Measurements from ENCODE around the gene HRC.
"Not testable (repeated sequence)": the region's sequence is repeated elsewhere in the genome, so short reads cannot be mapped to it uniquely, and the experiment has no call there.

The HRC gene, protein sequence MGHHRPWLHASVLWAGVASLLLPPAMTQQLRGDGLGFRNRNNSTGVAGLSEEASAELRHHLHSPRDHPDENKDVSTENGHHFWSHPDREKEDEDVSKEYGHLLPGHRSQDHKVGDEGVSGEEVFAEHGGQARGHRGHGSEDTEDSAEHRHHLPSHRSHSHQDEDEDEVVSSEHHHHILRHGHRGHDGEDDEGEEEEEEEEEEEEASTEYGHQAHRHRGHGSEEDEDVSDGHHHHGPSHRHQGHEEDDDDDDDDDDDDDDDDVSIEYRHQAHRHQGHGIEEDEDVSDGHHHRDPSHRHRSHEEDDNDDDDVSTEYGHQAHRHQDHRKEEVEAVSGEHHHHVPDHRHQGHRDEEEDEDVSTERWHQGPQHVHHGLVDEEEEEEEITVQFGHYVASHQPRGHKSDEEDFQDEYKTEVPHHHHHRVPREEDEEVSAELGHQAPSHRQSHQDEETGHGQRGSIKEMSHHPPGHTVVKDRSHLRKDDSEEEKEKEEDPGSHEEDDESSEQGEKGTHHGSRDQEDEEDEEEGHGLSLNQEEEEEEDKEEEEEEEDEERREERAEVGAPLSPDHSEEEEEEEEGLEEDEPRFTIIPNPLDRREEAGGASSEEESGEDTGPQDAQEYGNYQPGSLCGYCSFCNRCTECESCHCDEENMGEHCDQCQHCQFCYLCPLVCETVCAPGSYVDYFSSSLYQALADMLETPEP

DNA sequence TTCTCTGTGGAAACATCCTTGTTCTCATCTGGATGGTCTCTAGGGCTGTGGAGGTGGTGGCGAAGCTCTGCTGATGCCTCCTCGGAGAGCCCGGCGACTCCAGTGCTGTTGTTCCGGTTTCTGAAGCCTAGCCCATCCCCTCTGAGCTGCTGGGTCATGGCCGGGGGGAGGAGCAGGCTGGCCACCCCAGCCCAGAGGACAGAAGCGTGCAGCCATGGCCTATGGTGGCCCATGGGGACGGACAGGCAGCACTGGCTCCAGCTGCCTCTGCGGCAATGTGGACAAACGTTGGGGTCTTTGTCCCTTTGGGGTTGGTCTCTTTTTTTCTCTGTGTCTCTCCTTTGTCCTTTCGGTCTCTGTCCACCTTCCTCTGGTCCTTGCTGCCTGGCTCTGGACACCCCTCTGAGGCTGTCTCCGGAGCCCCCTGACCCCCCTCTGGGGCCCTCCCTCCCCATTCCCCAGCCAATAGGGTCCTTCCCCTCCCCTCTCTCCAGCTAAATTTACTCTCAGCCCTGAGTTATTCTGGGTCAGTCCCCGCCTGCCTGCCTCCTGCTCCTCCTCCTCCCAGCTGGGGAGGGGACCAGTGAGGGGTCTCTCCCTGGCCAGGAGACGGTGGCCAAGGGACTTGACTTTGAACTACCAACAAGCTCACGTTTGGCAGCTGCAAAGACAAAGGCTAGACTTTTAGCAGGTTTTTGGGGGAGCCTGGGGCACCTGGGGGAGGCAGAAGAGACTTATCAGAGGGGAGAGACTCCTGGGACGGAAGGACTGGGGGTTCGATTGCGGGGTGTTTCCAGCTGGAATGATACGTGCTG lies at the start of gene HRC:
HRC (minus strand) TSS at position 392 of the 815 bp plus-strand sequence; CDS start at position 233, 159 bp downstream.
- in situ Hi-C loops (cut with MboI; ENCODE audit: low sequenced_read_pairs): no loop called here

DNA sequence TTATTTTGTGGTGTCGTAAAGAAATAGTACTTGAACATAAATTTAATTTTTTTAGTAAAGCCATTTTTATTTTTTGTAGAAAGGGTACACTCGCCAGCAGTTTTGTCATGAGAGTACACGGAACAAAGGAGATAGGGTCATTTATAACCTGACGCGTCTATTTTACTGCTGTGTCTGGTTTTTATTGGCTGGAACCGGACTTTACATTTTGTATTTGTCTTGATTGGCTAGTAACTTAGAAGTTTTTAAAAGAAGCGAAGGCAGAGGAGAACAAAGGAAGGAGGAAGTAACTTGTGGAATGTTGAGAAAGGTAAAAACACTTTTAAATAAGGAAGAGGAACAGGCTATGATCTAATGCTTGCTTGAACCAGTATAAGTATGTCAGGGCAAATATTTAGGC lies 45.8 kb upstream of the HRC start:
- in situ Hi-C loops (cut with MboI; ENCODE audit: low sequenced_read_pairs): no loop called here

GRCh38 chr19:49200238-49200862 lies 45.2 kb upstream of the HRC start:
- in situ Hi-C loops (cut with MboI; ENCODE audit: low sequenced_read_pairs): no loop called here

- in situ Hi-C loops (cut with MboI; ENCODE audit: low sequenced_read_pairs): no loop called here
These were observed 41.5 kb upstream of the HRC start for GRCh38 chr19:49196527-49197240.

DNA sequence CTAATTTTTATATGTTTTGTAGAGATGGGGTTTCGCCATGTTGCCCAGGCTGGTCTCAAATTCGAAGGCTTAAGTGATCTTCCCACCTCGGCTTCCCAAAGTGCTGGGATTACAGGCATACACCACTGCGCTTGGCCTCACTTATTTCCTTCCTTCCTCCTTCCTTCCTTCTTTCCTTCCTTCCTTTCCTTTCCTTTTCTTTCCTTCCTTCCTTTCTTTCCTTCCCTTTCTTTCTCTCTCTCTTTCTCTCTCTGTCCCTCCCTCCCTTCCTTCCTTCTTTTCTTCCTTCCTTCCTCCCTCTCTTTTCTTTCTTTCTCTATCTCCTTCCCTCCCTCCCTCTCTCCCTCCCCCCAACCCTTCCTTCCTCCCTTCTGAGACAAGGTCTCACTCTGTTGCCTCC lies 39.2 kb upstream of the HRC start:
- in situ Hi-C loops (cut with MboI; ENCODE audit: low sequenced_read_pairs): no loop called here

GRCh38 chr19:49193822-49194394 lies 38.7 kb upstream of the HRC start:
- in situ Hi-C loops (cut with MboI; ENCODE audit: low sequenced_read_pairs): no loop called here

DNA sequence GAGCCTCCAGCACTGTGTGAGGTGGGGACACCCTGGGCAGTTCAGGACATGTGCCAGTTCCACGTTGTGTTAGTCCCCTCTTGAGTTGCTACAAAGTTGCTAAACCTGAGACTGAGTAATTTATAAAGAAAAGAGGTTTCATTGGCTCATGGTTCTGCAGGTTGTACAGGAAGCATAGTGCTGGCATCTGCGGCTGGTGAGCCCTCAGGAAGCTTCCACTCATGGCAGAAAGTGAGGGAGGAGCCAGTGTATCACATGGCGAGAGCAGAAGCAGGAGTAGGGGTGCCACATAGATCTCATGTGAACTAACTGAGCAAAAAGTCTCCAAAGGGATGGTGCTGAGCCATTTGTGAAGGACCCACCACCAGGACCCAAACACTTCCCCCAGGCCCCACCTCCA lies 35.6 kb upstream of the HRC start:
- in situ Hi-C loops (cut with MboI; ENCODE audit: low sequenced_read_pairs): no loop called here

GRCh38 chr19:49189259-49189658 lies 34.1 kb upstream of the HRC start:
- in situ Hi-C loops (cut with MboI; ENCODE audit: low sequenced_read_pairs): no loop called here

DNA sequence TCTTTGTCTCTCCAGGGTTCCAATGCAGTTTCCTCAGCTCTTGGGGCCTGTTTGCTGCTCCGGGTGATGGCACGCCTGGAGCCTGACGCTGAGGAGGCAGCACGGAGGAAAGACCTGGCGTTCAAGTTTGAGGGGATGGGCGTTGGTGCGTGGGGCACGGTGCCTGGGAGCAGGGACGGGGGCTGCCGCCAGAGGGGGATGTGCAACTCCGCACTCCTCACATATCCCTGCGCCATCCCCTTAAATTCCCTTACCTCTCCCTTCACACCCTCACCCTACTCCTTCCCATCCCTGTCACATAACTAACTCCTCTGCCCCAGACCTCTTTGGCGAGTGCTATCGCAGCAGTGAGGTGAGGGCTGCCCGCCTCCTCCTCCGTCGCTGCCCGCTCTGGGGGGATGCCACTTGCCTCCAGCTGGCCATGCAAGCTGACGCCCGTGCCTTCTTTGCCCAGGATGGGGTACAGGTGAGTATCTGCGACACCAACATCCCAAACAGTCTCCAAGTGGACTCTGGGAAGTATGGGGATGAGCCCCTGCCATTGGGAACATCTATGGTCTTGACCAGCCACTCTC lies 33.5 kb upstream of the HRC start:
- in situ Hi-C loops (cut with MboI; ENCODE audit: low sequenced_read_pairs): no loop called here

- in situ Hi-C loops (cut with MboI; ENCODE audit: low sequenced_read_pairs): no loop called here
These were observed 30.9 kb upstream of the HRC start for GRCh38 chr19:49186108-49186507.

DNA sequence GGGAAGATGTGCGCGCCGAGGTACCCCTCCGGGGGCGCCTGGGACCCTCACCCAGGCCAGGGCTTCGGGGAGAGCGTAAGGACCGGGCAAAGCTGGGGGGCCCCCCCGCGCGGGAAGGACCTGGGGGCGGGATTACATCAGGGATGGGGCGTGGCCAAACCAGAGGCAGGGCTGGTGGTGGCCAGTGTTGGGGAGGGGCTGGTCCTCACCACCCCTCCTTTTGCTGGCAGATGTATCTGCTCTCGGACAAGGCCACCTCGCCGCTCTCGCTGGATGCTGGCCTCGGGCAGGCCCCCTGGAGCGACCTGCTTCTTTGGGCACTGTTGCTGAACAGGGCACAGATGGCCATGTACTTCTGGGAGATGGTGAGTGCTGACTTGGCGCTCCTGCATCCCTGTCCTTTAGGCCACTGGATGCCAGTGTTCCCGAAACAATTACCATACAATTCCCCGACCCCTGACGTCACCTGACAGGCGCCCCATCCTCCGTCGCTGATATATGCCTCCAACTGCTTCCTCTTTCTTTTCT lies 27.7 kb upstream of the HRC start:
- in situ Hi-C loops (cut with MboI; ENCODE audit: low sequenced_read_pairs): no loop called here

GRCh38 chr19:49182010-49182847 lies 27.0 kb upstream of the HRC start:
- in situ Hi-C loops (cut with MboI; ENCODE audit: low sequenced_read_pairs): not testable (repeated sequence)

DNA sequence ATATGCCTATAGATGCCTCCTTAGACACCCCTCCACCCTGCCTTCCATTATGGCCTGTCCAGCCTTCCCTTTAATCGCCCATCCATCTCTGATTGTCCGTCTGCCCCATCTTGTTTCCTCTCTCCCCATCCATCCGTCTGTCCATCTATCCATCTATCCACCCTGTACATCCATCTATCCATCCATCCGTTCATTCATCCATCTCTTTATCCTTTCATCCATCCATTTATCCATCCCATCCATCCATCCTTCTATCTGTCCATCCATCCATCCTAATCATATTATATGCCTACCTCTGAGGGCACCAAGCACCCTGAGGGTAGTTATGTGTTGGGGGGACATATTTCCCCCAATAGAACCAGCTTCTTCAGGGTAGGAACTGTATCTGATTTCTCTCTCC lies 25.5 kb upstream of the HRC start:
- in situ Hi-C loops (cut with MboI; ENCODE audit: low sequenced_read_pairs): no loop called here

GRCh38 chr19:49173198-49173597 lies 18.0 kb upstream of the HRC start:
- in situ Hi-C loops (cut with MboI; ENCODE audit: low sequenced_read_pairs): no loop called here

- in situ Hi-C loops (cut with MboI; ENCODE audit: low sequenced_read_pairs): no loop called here
These were observed 13.2 kb upstream of the HRC start for GRCh38 chr19:49168421-49168820.

DNA sequence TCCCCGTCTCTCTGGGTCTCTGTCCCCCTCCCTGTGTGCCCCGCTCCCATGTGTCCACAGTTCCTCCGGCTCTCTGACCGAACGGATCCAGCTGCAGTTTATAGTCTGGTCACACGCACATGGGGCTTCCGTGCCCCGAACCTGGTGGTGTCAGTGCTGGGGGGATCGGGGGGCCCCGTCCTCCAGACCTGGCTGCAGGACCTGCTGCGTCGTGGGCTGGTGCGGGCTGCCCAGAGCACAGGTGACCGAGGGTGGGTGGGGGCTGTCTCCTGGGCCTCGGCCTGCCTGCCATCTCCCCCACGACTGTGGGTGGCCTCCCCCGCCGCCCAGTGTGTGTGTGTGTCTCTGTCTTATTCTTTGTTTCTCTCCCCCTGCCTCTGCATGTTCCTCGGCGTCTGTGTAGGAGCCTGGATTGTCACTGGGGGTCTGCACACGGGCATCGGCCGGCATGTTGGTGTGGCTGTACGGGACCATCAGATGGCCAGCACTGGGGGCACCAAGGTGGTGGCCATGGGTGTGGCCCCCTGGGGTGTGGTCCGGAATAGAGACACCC lies 12.7 kb upstream of the HRC start:
- in situ Hi-C loops (cut with MboI; ENCODE audit: low sequenced_read_pairs): no loop called here

- in situ Hi-C loops (cut with MboI; ENCODE audit: low sequenced_read_pairs): no loop called here
These were observed 10.7 kb upstream of the HRC start for GRCh38 chr19:49165865-49166301.

GRCh38 chr19:49165111-49165750 lies 10.0 kb upstream of the HRC start:
- in situ Hi-C loops (cut with MboI; ENCODE audit: low sequenced_read_pairs): no loop called here

All from HL-60/S4 treated with phorbol 12-myristate 13-acetate at 8.2 ng/mL for 4 days and 3 days (cell line).